HG02623 (cell line): Measurements from ENCODE around the gene SLC26A3.
"Not testable (repeated sequence)": the region's sequence is repeated elsewhere in the genome, so short reads cannot be mapped to it uniquely, and the experiment has no call there.

Experiments
- ATAC-seq: cut with Tn5 transposase; IDR thresholded peaks from one replicate; pipeline ENCODE4 v1.9.1; 2021; ENCODE audit warnings: moderate library complexity; ENCODE audit not compliant: unreplicated experiment

SLC26A3 gene

DNA sequence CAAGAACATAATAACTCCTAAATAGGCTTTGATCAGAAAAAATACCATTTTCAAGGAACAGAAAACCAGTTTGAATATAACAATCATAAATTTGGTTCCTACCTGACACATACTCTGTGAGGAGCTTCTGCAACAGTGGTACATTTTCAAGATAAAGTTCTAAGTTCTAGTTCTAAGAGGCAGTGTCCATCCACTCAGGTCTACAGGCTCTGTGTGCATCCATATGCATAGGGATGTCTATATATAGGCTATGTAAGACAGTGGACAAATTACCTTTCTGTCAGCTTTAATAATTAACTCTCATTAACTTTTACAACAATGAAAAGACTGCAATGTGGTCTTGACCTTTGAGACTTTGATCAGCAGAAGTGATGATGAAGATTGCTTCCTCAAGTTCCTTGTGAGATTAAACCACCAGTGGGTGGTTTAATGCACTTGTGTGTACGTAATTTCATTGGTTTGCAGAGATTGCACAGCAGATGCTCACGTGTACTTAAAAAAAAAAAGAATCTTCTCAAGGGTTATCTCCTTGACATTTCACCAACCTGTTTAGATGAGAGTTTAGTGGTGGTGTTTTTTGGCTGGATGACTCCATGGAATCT is at the start of gene SLC26A3:
Gene SLC26A3, minus strand, starts transcription at position 215 of the 602 bp plus-strand sequence. CDS start 8,714 bp downstream, outside the sequence.
- ATAC-seq, result no peak

DNA sequence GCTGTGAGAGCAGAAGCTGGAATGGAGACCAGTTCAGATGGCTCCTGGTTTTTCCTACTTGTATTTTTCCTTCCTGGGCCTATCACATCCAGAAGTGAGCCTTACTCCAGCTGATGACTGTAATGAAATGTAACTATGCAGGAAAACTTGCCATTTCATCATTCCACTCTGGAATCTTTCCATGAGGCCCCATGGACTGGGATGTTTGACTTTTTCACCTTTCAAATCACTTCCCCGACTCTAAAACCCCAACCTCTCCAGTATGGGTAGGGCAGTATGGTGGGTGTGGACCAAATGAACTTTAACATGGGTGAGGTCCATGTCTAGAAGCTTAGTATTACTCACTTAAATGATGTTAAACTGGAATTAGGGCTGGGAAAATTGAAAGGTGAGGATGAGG is 47.6 kb upstream of the SLC26A3 start:
- ATAC-seq, result no peak

DNA sequence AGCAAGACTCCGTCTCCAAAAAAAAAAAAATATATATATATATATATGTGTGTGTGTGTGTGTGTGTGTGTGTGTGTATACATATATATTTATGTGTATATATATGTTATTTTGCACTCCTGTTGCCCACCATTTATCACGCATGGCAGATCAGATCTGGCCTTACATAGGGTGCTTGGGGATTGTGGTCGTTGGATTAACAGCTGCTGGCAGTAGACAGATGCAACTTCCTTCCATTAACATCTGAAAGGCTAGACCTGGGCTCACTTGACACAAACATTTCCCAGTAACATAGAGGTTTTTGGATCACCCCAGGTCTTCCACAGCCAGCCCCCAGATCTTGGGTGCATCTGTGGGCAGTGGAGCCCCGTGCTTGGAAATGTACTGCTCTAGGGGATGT is 47.2 kb upstream of the SLC26A3 start:
- ATAC-seq, result no peak

DNA sequence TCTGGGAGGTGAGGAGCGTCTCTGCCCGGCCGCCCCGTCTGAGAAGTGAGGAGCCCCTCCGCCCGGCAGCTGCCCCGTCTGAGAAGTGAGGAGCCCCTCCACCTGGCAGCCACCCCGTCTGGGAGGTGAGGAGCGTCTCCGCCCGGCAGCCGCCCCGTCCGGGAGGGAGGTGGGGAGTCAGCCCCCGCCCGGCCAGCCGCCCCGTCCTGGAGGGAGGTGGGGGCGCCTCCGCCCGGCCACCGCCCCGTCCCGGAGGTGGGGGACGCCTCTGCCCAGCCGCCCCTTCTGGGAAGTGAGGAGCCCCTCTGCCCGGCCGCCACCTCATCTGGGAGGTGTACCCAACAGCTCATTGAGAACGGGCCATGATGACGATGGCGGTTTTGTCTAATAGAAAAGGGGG is 45.2 kb upstream of the SLC26A3 start:
- not testable (repeated sequence) for ATAC-seq

DNA sequence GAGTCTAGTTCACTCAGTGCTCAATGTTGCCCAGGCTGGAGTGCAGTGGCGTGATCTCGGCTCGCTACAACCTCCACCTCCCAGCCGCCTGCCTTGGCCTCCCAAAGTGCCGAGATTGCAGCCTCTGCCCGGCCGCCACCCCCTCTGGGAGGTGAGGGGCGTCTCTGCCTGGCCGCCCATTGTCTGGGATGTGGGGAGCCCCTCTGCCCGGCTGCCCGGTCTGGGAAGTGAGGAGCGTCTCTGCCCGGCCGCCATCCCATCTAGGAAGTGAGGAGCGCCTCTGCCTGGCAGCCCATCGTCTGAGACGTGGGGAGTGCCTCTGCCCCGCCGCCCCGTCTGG is 44.8 kb upstream of the SLC26A3 start:
- ATAC-seq, result not testable (repeated sequence)

DNA sequence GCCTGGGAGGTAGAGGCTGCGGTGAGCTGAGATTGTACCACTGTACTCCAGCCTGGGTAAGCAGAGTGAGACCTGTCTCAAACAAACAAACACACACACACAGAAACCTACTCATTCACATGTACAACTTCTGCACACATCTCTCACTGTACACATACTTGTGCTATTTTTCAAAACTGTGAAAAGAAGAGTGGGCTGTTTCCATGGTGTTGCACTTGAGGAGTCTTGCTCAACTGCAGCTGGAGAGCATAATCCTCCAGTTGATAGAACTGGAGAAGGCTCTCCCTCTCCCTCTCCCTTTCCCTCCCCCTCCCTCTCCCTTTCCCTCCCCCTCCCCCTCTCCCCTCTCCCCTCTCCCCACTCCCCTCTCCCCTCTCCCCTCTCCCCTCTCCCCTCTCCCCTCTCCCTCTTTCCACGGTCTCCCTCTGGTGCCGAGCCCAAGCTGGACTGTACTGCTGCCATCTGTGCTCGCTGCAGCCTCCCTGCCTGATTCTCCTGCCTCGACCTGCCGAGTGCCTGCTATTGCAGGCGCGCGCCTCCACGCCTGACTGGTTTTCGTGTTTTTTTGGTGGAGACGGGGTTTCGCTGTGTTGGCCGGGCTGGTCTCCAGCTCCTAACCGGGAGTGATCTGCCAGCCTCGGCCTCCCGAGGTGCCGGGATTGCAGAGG is 44.3 kb upstream of the SLC26A3 start:
- no peak for ATAC-seq

DNA sequence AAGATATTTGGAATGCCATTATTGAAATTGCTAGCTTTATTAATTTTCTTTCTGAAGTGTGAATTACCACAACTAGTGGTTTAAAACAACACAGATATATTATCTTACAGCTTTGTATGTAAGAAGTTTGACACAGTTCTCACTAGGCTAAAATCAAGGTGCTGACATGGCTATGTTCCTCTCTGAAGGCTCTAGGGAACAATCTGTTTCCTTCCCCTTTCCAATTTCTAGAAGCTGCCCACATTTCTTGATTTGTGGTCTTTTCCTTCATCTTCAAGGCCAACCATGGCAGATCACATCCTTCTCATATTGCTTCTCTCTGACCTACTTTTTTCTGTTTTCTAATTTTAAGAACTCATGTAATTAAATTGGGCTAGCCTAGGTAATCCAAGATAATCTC is 43.3 kb upstream of the SLC26A3 start:
- no peak for ATAC-seq

DNA sequence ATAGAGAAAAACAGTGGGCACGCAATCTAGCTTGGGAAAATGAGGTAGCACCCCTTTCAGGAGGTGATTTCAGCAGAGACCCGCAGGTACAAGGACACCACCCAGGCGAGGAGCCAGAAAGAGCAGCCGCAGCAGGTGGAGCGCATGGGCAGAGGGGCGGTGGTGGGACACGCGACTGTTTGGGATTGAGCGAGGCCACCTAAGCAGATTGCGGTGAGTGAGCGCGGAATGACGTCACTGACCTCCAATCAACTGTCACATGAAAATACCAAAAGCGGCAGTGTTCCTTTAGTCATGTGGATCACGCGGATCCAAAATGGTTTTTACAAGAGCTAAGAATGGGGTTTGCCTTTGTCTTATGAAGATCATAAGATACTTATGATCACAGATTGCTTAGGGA is 40.2 kb upstream of the SLC26A3 start:
- no peak for ATAC-seq

DNA sequence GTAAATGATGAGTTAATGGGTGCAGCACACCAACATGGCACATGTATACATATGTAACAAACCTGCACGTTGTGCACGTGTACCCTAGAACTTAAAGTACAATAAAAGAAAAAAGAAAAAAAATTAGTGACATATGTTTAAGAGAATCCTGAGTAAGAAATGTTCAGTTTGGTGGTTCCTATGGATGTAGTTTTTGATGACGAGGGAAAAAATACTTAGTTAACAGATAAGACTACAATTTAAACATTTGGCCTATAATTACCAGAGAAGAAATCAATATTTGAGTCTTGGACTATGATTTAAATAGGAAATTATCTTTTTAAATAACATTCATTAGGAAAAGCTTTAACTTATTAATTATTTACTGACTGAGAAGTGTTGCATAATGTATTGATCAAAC is 39.2 kb upstream of the SLC26A3 start:
- ATAC-seq, result no peak

DNA sequence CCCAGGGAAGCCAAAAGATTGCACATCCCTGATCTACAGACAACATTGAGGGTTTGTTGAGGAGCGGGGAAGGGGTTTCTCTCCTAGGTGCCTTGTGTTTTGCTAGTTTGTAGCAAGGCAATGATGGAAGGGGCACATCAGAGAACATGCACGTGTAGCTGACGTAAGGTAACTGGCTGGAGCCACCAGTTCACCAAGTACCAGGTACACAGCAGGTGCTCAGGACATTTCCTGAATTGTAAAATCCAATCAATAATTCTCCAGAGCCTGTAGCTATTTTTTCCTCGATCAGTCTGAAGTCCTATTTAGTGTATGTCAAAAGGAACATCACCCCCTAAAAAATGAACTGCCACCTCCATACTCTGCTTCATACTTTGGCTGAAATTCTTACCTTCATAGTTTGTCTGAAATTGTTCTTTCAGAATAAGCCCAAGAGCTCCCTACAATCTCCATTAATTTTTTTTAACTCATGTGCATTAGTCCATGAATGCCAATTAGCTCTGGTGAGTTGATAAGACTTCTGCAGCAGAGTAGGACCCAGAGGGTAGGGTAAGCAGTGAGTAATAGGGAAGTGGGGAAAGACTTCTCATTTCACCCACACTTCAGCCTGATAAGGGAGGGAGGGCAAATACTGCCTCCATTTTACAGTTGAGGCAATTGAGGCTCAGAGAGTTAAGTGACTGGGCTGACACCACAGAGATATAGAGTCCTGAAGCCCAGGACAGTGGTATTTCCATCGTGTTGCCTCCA is 36.0 kb upstream of the SLC26A3 start:
- no peak for ATAC-seq

DNA sequence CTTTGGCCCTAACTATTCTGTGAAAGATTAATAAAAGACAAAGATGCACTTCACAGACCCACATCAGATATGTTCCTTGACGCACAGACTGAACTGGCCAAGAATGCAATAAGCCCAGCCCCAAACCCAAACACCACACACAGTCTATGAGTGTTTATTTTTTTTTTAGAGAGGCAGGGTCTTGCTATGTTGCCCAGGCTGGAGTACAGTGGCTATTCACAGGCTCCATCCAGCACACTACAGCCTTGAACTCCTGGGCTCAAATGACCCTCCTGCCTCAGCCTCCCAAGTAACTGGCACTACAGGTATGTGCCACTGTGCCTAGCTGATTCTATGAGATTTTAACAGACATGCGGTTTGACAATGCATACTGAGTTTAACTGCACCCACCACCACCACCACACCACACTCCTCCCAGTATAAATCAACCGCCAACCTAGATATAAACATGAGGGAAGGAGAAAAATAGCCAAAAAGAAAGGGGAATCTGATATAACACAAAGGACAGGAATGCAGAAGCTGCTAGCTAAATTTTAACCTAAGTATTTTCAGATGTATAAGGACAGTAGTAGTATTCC is 35.1 kb upstream of the SLC26A3 start:
- ATAC-seq, result no peak

DNA sequence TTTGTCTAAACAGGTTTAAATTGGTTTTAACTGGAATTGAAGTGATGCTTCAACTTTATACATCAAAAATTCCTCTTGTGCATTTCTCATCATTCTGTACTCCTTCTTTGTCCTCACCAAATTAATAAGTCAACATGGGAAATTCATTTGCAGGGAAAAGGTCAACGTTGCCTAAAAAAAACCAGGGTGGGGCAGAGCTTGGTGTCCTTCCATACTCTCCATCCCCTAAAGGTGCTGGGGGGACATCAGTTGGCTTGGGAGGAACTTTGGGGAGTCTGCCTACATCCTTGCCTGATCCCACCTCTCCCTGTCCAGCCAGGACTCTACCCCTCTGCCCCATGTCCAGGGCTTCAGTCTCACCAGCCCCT is 34.1 kb upstream of the SLC26A3 start:
- ATAC-seq, result no peak

DNA sequence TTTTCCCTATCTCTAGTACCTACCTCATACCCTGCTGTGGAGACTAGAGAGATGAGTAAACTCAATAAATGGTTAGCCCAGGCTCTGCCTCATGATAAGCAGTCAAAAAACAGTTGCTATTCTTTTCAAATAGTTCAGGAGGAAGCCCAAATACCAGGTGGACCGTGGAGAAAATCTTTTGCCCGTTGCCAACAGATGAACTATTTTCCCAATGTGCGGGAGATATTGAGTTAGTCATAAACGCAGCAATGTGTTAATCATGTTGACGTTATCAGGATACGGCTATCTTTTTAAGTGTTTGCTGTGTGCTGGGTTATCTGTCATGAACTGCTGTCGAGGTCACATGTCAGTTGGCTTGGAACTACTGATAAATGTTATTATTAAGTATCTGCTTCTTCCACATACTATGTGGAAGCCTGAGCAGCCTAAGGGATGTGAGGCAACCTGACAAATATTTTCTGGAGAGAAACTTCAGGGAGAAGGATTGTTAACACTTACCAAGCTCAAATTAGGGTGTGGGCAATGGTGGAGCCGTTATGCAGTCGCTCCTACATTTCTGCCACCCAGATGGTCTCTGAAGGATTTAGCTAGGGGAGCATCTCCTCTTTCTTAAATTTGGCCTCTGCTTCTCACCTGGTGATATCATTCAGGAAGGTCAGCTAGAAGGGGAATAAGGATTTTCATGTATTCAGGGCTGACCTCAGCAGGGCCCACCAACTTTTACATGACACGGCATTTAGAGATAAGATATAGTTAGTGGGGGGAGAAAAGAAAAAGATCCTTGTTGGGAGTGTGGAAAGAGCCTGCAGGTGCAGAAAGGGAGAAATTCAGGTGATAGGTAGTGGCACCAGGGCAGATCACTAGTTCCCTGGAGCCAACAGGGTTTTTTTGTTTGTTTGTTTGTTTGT is 33.5 kb upstream of the SLC26A3 start:
- ATAC-seq, result no peak

DNA sequence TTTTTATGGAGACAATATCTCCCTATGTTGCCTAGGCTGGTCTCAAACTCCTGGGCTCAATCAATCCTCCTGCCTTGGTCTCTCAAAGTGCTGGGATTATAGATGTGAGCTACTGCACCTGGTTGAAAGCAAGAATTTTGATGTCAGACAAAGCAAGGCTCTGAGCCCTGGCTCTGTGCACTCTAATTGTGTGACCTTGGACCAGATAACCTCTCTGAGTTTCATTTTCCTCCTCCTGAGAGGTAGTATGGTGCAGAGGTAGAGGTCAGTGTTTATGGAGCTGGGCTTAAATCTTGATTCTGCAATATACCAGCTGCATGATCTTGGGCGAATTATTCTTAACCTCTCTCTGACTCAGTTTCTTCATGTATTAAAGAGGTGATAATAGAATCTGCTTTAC is 31.4 kb upstream of the SLC26A3 start:
- no peak for ATAC-seq

DNA sequence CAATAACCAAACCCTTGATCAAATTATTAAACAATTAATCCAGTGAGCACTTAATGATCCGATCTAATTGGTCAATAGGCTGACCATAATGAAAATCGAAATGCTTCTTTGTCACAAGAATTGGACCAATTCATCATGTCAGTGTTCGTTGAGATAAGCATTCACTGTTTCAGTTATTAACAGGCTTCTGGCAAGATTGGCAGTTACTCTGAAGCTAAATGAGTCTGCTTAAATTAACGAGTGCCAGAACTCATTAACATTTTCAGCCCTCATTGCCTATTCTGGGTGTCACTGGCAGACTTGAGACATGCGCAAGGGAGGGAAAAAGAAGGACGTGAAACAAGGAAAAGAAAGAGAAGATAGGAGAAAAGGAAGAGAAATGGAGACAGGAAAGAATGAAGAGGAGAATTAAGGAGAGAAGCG is 30.7 kb upstream of the SLC26A3 start:
- no peak for ATAC-seq

DNA sequence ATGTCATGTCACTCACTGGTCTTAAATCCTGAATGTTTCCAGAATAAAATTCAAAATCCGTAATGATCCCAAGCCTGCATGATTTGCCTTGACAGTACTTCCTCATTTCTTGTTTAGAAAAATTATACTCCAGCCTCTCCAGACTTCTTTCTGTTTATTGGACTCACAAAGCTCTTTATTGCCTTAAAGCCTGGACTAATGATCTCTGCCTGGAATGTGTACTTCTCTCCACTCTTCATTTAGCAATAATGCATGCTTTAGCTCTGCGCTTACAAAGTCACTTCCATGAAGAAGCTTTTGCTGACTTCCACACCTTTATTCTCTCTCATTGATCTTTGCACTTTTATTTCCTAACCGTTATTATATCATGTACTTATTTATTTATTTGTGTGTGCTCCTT is 27.4 kb upstream of the SLC26A3 start:
- ATAC-seq, result no peak

DNA sequence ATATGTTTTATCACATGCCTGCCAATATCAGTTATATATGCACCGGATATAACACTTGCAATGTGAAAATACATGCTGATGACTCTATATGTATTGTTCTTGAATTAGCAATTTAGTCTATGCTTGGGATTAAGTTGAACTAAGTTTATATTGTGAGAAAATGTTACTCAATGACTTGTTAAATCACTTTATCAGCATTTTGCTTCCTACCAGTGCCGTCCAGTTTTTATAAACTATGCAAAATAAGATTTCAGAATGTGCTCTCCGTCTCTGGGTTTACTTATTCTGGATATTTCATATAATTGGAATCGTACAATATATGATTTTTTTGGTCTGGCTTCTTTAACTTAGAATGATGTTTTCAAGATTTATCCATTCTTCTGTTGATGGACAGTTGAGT is 25.5 kb upstream of the SLC26A3 start:
- ATAC-seq, result no peak

DNA sequence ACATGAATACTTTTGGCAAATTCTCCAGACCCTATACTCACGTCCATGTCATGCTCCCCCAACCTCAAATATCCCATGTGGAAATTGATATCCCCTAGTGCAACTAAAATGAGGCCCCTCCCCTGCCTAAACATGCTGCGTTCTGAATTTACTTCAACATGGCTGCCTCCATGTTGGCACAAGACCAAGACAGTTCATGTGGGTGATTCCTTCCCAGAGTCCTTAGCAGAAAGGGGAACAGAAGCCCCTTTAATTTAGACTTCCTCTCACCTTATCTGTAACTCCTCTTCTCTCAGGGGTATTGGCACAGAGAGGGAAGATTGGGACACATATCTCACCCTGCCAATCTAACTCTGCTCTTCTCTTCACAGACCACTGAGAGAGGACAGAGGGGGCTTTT is 24.5 kb upstream of the SLC26A3 start:
- no peak for ATAC-seq

DNA sequence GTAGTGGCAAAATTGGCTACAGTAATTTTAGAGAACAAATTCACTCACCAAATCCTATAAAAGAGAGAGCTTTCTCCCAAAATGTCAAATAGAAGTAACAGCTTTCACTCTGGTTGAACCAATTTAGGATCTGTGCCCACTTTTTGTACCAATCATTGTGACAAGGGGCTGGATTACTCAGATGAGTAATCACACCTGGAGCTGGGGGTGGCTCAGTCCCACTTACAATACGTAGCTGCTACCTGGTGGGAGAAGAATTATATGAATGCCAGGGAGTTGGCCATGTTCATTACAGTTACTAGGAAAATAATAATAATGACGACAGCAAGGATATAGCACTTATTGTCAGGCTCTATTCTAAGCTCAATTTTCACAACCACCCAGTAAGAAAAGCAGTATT is 23.4 kb upstream of the SLC26A3 start:
- ATAC-seq, result no peak

DNA sequence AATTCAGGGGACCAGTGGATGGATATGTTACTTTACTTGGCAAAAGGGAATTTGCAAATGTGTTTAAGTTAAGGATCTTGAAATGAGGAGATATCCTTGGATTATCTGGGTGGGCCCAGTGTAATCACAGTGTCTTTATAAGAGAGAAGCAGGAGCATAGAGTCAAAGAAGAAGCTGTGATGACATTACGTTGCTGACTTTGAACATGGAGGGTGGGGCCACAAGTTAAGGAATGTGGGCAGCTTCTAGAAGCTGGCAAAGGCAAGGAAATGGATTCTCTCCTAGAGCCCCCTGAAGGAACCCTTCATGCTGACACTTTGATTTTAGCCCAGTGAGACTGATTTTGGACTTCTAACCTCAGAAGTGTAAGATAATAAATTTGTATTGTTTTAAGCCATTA is 21.8 kb upstream of the SLC26A3 start:
- no peak for ATAC-seq

DNA sequence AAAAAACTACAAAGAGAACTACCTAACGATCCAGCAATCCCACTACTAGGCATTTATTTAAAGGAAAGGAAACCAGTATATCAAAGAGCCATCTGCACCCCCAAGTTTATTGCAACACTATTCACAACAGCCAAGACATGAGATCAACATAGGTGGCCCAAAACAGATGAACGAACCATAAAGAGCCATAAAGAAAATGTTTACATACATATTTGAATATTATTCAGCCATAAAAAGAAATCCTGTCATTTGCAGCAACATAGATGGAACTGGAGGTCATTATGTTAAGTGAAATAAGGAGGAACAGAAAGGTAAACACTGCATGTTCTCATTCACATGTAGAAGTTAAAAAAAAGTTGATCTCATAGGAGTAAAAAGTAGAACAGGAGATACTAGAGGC is 15.6 kb upstream of the SLC26A3 start:
- no peak for ATAC-seq
